Measurements from ENCODE around the gene IGSF21.

Gene IGSF21

GRCh38 chr1:18373882-18374493 is 266.4 kb downstream of the IGSF21 start:
- no peak for DNase-seq

GRCh38 chr1:18376661-18377060 is 269.1 kb downstream of the IGSF21 start:
- DNase-seq: no peak

- no peak for DNase-seq
Observed at GRCh38 chr1:18380288-18380687, 272.7 kb downstream of the IGSF21 start.

GRCh38 chr1:18384059-18384458 is 276.5 kb downstream of the IGSF21 start:
- no peak for DNase-seq

- peak; percentile 16 for DNase-seq
Observed at GRCh38 chr1:18384471-18384870, 276.9 kb downstream of the IGSF21 start.

- DNase-seq: peak; percentile 63
Observed at GRCh38 chr1:18385239-18385790, 277.7 kb downstream of the IGSF21 start.

GRCh38 chr1:18386591-18386990 is 279.0 kb downstream of the IGSF21 start:
- no peak for DNase-seq

- peak; percentile 90 for DNase-seq
Observed at GRCh38 chr1:18387307-18387706, 279.7 kb downstream of the IGSF21 start.

- DNase-seq: peak; percentile 32
Observed at GRCh38 chr1:18390953-18391352, 283.4 kb downstream of the IGSF21 start.

GRCh38 chr1:18394563-18395156 is 287.1 kb downstream of the IGSF21 start:
- DNase-seq: no peak

- DNase-seq: no peak
Observed at GRCh38 chr1:18396247-18396980, 288.8 kb downstream of the IGSF21 start.

GRCh38 chr1:18397641-18398040 is 290.0 kb downstream of the IGSF21 start:
- DNase-seq: no peak

GRCh38 chr1:18398791-18399530 is 291.4 kb downstream of the IGSF21 start:
- DNase-seq: no peak

GRCh38 chr1:18400347-18401102 is 292.9 kb downstream of the IGSF21 start:
- DNase-seq: no peak

- no peak for DNase-seq
Observed at GRCh38 chr1:18401921-18402320, 294.3 kb downstream of the IGSF21 start.

GRCh38 chr1:18404460-18404859 is 296.9 kb downstream of the IGSF21 start:
- no peak for DNase-seq

GRCh38 chr1:18407166-18408045 is 299.8 kb downstream of the IGSF21 start:
- no peak for DNase-seq

GRCh38 chr1:18408656-18409370 is 301.2 kb downstream of the IGSF21 start:
- DNase-seq: peak; percentile 22

GRCh38 chr1:18409609-18410237 is 302.1 kb downstream of the IGSF21 start:
- no peak for DNase-seq

GRCh38 chr1:18410407-18410806 is 302.8 kb downstream of the IGSF21 start:
- no peak for DNase-seq

Measured in NCI-H526 treated with DMSO at 0.1 percent for 48 hours (cell line).